GM19025 (cell line): ENCODE results near the gene BNIP3.
A peak's percentile ranks its signal among the peaks of the same experiment; 100 is the strongest.
"Not testable (repeated sequence)": the region's sequence is repeated elsewhere in the genome, so short reads cannot be mapped to it uniquely, and the experiment has no call there.

ENCODE experiments used
- ATAC-seq: cut with Tn5 transposase; IDR thresholded peaks from one replicate; pipeline ENCODE4 v1.9.1; 2021; ENCODE audit warnings: mild to moderate bottlenecking, low read depth, moderate library complexity; ENCODE audit not compliant: unreplicated experiment

BNIP3 gene

DNA sequence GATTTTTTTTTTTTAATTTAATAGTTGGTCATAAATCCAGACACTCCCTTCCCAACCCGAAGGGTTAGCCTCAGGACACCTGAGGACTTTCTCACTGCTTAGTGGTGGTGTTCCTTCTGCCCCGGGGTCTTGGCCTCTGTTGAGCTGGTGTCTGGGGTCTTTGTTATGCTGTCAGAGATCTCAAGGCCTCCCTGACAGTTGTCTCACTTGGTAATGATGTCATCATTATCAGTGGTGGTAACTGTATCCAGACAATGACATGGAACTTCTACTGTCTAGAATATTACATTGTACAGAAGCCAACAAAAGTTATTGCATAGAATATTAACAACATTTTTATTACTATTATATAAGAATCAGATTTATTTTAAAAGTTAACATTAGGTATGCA lies 48.0 kb downstream of the BNIP3 start:
- no peak for ATAC-seq

DNA sequence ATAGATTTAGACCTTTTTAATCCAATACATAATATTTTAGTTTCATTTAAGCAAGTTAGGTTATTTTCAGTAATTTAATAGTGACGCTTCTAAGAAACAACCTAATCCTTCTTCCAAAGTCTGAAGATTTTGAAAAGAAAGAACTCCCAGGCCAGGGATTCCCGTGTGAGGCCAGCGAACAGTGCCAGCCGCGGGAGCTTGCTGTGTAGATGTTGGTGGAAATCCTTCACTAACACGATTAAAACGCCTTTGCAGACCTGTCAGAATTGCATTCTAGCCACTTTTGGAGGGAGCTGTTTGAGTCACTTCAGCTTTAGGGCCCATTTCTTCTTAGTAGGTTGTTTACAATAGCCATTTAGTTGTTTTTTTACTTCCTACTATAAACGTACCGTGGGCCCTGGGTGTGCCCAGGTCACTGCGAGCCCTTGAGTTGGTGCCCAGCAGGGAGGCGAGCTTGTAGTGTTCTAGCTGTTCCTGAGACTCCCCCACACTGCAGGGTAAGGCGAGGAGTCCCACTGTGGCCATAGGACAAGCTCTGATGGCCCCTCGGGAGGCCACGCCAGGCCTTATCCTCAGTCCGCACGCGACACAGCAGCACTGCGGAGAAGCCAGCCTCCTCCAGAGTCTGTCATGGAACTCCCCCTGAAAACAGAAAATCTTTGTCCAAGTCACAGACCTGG lies 48.6 kb downstream of the BNIP3 start:
- no peak for ATAC-seq

- ATAC-seq, result no peak
These were observed 49.7 kb downstream of the BNIP3 start for GRCh38 chr10:131931981-131932380.

- ATAC-seq, result no peak
These were observed 51.0 kb downstream of the BNIP3 start for GRCh38 chr10:131930586-131931330.

GRCh38 chr10:131930150-131930549 lies 51.6 kb downstream of the BNIP3 start:
- ATAC-seq, result no peak

DNA sequence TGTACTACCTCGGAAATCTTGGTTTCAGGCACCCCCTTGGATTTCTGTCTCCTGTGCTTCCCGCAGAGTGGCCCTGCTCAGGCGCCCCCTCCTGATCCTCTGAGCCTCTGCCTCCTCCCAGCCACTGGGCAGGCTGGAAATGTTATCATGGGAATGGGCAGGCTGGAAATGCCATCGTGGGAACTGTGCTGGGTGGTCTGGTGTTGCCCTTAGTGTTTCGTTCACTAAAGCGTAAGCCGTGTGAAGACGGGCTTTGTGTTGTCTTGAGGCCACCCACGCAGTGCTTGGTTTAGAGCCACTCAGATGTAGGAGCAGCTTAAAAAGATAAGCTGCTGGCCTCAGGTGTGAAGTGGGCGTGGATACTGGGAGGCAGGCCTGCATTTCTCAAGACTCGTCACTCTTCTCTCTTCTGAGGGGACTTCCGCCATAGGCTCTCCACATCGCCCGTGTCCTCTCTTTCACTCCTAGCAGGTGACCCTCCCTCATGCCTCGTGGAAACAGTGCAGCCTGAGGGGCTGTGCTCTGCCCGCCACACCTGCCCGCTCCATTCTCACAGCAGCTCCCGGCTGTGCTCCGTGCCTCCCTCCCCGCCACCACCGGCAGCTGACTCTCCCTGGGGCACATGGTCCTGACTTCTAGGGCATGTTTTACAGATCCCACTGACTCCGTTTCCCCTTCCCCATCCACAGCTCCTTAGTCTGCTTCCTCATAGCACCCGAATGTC lies 52.4 kb downstream of the BNIP3 start:
- ATAC-seq, result no peak

- peak; percentile 77 for ATAC-seq
These were observed 53.3 kb downstream of the BNIP3 start for GRCh38 chr10:131928248-131929095.

- ATAC-seq, result no peak
These were observed 54.8 kb downstream of the BNIP3 start for GRCh38 chr10:131926743-131927595.

DNA sequence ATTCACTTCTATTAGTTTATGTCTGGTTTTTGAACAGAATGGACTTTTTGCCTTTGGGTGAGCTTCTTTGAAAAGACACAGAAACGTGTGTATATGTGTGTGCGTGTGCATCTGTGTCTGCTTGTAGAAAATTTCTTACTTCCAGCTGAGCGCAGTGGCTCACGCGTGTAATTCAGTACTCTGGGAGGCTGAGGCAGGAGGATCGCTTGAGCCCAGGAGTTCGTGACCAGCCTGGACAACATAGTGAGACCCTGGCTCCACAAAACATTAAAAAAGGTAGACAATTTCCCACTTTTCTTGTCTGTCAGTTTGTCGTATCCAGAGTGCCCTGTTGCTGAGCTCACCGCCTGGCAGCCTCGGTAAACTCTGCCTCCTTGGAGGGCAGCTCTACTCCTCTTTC lies 55.5 kb downstream of the BNIP3 start:
- ATAC-seq, result no peak

DNA sequence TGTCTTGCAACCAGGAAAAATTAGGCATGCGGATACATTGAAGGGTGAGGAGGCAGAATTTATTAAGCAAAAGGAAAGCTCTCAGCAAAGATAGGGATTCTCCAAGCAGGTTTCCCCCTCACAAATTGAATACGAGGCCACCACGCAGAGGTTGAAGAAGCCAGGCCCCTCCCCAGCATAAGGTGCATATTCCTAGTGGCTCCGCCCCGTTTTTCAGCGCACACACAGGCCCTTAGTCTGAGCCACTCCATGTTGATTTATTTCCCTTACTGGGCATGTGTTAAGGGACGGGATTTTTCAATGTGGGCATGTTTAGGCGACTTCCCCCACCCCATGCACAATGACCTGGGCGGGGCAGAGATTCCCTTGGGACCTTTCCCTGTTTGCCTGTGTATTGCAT lies 56.0 kb downstream of the BNIP3 start:
- ATAC-seq, result no peak

GRCh38 chr10:131925011-131925649 lies 56.6 kb downstream of the BNIP3 start:
- ATAC-seq, result no peak

DNA sequence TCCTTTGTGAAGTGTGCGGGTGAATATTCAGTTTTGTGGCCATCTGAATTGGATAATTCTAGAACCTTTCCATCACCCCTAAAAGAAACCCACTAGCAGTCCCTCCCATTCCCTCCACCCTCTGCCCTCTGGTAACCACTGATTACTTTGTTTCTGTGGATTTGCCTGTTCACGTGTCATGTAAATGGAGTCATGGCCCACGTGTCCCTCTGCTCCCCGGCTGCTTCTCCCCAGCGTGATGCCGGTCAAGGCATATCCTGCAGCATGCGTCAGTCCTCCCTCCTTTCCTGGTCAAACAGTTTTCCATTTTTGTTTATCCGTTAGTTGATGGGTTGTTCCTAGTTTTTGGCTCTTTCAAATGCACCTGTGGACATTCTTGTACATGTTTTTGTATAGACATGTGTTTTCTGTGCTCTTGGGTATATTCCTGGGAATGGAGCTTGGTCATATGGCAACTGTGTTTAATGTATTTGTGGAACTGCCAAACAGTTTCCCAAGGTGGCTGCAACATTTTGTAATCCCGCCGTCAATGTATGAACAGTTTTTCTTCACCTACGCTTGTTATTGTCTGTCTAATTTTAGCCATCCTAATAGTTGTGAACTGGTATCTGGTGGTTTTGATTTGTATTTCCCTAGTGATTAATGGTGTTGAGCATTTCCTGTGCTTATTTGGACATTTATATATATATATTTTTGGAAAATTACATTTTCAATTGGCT lies 58.5 kb downstream of the BNIP3 start:
- no peak for ATAC-seq

DNA sequence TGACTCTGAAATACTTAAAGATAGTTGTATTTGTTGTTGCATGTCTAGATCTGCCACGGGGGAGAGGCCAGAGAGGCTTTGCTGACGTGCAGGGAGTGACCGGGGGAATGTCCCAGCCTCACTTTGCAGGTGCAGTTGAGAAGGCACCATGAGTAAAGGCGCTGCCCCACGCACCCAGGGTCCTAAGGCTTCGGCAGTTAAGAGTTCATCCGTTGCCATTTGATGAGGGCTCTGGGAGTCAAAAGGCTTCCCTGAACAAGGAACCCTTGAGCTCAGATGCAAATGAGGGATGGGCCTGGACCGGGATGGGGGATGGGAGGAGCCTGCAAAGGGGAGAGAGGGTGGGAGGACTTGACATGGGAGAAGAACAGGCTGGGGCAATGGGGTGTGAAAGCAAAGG lies 60.5 kb downstream of the BNIP3 start:
- ATAC-seq, result peak; percentile 49

GRCh38 chr10:131920693-131921092 lies 61.0 kb downstream of the BNIP3 start:
- ATAC-seq, result no peak

DNA sequence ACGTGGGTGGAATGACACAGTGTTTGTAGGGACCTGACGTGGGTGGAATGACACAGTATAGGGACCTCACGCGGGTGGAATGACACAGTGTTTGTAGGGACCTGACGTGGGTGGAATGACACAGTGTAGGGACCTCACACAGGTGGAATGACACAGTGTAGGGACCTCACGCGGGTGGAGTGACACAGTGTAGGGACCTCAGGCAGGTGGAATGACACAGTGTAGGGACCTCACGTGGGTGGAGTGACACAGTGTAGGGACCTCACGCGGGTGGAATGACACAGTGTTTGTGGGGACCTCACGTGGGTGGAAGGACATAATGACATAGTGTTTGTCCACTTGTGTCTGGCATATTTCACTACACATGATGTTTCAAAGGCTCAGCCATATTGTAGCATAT lies 61.6 kb downstream of the BNIP3 start:
- no peak for ATAC-seq

GRCh38 chr10:131919461-131919860 lies 62.3 kb downstream of the BNIP3 start:
- not testable (repeated sequence) for ATAC-seq
